CD4-positive, alpha-beta T cell treated with Interleukin-4 for 4 hours (primary cell): ENCODE measurements around the gene SCUBE1.

Experiments
- DNase-seq: peaks from one replicate; pipeline ENCODE4 v3.0.0-alpha.2; 2020

SCUBE1 gene

DNA sequence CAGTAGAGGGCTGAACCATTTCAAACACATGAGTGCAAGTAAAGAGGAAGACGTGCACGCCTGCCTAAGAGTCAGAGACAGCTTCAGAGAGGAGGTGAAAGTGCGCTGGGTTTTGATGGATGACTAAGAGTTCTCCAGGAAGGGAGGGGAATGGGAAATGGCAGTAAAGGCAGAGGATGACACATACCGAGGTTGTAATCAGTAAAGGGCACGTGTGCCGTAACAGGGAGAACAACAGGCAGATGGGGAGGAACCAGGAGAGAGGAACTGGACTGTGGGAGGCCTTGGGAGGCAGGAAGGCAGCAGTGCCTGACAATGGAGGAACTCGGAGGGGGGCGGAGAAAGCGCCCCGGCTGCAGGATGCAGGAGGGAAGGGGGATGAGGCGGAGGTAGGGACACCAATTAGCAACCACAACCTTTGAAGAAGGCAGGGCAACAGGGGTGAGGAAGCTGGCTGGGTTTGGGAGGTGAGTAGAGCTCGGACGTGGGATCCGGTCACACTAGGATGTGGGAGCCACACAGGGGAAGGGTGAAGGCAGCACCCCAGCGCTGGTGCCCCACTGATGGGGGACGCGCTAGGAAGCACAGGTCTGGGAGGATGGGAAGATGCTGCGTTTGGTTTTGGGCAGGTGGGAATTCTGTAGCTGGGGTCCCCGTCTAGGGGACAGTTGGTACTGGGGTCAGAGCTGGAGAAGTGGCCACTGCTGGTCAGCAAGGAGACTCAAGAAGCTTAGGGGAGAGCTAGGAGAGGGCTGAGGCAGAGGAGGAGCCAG, 67.4 kb downstream of the SCUBE1 start:
- DNase-seq: no peak

GRCh38 chr22:43274595-43275240, 68.5 kb downstream of the SCUBE1 start:
- DNase-seq: no peak

DNA sequence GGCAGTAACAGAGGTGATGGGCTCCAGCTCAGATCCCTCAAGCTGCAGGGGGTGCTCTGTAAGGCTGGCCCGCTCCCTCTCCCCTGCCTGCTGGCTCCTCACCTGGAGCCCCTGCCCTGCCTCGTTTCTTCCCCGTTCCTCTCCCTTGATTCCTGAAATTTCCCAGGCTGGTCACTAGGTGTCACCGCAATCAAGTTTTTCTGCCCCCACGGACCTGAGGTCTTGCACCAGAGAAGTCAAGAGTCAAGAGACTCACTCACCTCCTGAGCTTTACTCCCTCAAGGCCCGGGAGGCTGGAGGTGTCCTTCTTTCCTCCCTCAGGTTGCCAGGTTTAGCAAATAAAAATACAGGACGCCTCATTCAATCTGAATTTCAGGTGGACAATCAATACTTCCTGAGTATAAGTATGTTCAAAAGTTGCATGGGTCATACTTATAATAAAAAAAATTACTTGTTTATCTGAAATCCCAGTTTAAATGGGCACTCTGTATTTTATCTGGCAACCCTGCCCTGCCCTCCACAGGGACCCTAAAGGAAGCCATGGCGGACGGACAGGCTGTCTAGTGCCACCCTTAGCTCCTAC, 69.2 kb downstream of the SCUBE1 start:
- peak; percentile 49 for DNase-seq

- no peak for DNase-seq
Observed at GRCh38 chr22:43272869-43273318, 70.3 kb downstream of the SCUBE1 start.

DNA sequence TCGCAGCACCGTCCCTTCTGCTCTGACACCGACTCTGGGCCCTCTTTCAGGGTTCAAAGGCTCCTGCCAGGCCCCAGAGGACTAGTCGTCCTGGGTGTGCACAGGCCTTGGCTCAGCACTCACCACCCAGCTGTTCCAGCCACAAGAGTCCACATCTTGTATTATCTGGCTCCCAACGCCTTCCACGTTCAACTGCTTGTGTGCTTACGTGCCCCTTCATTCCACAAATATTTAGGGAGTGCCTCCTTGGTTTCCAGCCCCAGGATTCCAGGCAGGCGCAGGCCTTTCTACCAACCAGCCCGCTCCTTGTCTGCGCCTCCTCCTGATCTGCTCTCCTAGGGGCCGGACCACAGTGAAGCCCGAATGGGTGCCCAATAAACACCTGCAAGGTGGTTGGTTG, 70.9 kb downstream of the SCUBE1 start:
- DNase-seq: no peak

GRCh38 chr22:43270949-43271348, 72.2 kb downstream of the SCUBE1 start:
- no peak for DNase-seq

GRCh38 chr22:43270314-43270908, 72.8 kb downstream of the SCUBE1 start:
- no peak for DNase-seq

- DNase-seq: no peak
Observed at GRCh38 chr22:43269646-43270045, 73.5 kb downstream of the SCUBE1 start.

DNA sequence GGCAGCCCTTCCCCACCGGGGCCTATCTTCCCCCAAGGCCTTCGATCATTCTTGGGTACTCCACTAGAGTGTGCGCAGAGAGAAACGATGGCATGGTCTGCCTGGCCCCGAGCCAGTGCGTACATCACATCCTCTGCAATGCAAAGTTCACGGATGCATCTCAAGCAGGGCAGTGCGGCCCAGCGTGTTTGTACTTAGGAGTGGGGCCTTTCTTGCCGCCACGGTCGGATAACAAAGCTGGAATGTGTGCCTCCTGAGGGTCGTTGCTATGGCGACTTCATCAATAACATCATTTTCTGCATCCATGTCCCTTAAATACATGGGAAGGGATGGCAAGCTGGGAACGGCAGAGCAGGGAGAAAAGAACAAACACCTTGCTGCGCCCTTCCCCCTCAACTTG, 73.9 kb downstream of the SCUBE1 start:
- no peak for DNase-seq

DNA sequence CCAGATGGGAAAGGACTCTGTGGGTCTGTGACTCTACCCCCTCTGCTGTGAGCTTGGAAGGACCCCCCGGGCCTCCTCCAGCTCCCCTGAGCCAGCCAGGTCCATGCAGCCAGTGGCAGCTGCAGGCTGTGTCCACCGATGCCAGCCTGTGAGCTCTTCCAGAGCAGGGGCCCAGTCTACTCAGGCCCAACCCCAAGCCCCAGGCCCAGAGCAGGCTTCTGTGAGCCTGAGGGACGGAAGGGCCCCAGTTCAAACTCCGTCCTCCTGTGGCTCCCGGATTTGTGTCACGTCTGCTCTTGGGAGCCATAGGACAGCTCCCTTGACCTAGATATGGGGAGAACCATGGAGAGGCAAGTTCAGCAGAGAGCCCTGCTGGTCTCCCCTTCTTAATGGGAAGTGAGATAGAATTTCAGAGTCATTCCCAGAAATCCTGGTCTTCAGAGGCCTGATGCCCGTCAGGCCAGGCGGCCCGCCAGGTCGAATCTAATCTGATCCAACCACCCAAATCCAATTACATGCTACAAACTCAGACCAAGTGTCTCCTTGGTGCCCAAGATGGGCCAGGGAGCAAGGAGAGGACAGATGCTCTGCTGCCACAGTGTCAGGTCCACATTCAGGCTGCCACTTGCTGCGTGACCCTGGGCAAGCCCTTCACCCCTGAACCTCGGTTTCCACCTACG, 75.1 kb downstream of the SCUBE1 start:
- no peak for DNase-seq

- DNase-seq: no peak
Observed at GRCh38 chr22:43267332-43267980, 75.7 kb downstream of the SCUBE1 start.

DNA sequence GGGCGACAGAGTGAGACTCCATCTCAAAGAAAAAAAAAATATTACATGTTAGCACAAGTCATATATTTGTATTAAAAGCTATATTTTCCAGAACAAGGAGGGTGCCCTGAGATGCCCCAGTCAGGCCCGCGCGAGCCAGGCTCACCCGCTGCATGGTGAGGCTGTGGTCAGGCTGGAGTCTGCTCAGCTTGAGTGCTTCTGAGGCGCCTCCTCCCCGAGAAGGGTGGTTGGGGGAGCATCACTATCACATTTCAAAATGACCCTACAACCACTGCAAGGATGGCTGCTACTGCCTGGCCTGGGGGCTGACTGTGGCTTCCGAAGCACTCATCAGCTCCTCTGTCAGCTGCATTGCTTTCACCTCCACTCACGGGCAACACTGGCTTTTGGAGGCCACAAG, 77.1 kb downstream of the SCUBE1 start:
- DNase-seq: no peak

DNA sequence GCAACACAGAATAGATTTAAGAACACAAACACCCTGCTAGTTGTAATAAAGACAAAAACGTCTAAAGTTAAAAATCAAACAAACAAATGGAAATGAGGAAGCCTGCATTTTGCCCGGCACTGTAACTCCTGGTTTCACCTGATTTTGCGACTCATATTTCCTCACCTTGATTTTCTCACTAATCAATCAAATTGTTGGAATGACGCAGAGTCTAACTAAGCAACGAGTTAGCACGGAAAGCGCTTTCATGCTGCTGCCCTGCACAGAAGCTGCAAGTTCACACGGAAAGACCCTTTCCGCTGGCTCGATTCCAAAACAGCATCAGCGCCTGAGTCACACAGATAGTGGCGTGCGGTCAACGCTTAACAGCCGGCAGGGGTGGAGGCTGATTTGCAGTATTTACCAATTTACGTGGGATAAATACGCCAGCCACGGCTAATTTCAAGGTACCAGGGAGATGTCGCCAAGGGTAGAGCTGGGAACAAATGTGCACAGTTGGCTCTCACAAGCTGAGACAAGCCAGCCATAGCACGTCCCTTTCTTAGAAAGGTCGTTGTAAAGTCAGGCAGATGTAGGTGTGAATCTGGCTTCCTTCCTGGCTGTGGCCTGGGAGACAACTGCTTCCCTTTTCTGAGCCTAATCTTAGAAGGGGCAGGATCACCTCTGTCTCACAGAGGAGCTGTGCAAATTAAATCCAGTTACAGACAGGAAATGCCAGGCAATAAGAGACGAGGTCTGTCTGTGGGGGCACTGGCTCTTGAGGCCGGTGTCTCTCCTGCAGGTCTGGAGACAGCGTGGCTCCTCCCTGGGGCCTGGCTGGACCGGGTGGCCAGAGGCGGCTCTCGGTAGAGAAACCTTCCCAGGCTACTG, 79.3 kb downstream of the SCUBE1 start:
- DNase-seq: peak; percentile 92

DNA sequence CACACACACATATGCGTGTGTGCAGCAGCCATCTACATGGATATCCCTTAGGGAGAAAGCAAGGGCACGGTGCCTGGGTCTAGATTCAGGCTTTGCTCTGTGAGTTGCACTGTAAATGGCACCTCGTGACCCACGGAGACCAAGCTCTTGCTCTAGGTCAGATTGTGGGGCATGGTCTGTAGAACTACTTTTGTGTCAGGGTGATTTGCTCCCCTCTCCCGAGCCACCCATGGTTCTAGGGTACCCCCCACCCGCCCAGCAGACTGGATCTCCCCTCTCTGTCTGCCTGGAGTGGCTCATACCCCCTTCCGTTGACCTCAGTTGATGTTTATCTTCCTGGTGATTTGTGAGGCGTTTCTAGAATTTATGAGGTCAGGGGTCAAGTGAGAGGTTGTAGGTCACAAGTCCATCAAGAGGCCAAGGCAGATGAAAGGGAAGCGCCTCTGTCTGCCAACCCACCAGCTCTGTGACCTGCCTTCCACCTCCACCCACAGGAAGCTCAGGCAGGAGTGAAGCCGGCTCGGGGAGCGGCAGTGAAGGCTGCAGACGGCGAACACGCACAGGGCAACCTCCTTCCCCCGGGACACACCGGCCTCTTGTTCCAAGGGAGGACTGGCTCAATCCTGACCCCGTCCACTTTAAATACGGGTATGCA, 80.1 kb downstream of the SCUBE1 start:
- peak; percentile 29 for DNase-seq

- no peak for DNase-seq
Observed at GRCh38 chr22:43260331-43261231, 82.6 kb downstream of the SCUBE1 start.

GRCh38 chr22:43257961-43258360, 85.2 kb downstream of the SCUBE1 start:
- DNase-seq: no peak

GRCh38 chr22:43257549-43257948, 85.6 kb downstream of the SCUBE1 start:
- DNase-seq: no peak

GRCh38 chr22:43256976-43257545, 86.1 kb downstream of the SCUBE1 start:
- DNase-seq: no peak

DNA sequence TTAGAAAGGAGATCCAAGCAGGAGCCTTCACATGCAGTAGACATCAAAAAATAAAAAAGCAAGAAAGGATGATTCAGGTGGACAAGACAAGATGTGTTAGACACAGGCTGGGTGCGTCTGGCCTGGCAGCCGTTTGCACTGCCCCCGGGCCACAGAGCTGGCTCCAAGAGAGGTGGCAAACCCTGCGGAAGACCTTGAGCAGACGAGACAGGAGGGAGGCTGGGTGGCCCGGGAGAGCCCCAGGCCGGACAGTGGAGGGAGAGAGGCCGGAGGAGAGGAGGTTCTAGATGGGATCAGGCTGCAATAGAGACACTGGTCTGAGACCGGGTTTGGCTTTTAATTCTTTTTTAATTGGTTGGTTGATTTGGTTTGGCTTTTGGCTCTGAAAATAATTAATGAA, 86.6 kb downstream of the SCUBE1 start:
- no peak for DNase-seq

DNA sequence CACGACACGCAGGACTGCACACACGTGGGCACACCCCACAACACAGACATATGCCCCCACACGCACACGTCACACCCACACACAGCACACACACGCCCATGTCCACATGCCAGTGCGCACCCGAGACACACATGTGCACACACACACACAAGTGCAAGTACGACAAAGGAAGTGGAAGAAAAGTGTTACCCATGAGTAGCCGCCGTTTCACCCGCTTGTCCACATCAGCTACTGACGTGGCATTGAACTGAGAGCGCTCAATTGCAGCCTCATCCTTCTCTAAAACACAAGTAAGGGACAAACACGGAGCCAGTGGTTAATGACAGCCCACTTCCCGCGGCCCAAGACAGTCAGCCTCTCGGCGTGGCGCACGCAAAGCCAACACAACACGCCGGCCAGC, 87.9 kb downstream of the SCUBE1 start:
- DNase-seq: no peak
